IPS DF 4.7 (cell line): Measurements from ENCODE around the gene SUN1.
"Not testable (repeated sequence)": the region's sequence is repeated elsewhere in the genome, so short reads cannot be mapped to it uniquely, and the experiment has no call there.

Experiments used
- DNase-seq: peaks from one replicate; pipeline ENCODE4 v3.0.0-alpha.2; 2013; ENCODE audit warnings: low spot score; ENCODE audit errors: extremely low read depth

Gene SUN1, protein sequence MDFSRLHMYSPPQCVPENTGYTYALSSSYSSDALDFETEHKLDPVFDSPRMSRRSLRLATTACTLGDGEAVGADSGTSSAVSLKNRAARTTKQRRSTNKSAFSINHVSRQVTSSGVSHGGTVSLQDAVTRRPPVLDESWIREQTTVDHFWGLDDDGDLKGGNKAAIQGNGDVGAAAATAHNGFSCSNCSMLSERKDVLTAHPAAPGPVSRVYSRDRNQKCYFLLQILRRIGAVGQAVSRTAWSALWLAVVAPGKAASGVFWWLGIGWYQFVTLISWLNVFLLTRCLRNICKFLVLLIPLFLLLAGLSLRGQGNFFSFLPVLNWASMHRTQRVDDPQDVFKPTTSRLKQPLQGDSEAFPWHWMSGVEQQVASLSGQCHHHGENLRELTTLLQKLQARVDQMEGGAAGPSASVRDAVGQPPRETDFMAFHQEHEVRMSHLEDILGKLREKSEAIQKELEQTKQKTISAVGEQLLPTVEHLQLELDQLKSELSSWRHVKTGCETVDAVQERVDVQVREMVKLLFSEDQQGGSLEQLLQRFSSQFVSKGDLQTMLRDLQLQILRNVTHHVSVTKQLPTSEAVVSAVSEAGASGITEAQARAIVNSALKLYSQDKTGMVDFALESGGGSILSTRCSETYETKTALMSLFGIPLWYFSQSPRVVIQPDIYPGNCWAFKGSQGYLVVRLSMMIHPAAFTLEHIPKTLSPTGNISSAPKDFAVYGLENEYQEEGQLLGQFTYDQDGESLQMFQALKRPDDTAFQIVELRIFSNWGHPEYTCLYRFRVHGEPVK

DNA sequence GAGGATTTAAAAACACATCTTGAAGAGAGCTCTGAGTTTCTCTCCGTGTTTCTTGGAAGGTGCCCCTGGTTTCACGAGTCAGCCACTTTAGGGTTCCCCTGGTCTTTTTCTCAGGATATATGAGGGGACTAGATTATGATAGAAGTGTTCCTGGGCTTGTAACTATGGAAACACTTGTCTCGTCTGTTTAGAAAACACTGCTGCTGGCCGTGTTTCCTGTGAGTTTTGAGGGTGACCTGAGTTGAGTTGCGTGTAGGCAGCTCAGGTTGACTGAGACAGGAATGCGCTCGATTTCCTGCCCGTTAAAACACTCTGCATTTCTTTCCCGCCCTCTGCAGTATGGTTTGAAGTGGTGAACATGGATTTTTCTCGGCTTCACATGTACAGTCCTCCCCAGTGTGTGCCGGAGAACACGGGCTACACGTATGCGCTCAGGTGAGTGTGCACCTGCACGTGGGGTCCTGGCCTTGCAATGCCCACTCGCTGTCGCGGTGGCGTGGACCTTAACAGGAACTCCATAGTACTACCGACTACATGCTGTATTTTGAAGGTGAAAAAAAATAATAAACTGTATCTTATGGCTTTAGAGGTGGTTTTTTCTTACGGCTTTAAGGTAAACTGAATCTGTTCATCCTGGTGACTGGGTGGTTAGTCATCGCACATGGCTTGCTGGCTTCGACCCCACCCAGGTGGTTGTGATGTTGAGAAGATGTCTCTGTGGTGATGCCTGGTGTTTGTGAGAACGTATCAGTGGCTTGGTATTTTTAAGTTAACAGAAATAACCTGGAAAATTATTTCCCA lies at the start of gene SUN1:
SUN1 (plus strand) TSS at position 310 of the 801 bp plus-strand sequence; CDS start at position 359, 49 bp downstream.
- DNase-seq: no peak

DNA sequence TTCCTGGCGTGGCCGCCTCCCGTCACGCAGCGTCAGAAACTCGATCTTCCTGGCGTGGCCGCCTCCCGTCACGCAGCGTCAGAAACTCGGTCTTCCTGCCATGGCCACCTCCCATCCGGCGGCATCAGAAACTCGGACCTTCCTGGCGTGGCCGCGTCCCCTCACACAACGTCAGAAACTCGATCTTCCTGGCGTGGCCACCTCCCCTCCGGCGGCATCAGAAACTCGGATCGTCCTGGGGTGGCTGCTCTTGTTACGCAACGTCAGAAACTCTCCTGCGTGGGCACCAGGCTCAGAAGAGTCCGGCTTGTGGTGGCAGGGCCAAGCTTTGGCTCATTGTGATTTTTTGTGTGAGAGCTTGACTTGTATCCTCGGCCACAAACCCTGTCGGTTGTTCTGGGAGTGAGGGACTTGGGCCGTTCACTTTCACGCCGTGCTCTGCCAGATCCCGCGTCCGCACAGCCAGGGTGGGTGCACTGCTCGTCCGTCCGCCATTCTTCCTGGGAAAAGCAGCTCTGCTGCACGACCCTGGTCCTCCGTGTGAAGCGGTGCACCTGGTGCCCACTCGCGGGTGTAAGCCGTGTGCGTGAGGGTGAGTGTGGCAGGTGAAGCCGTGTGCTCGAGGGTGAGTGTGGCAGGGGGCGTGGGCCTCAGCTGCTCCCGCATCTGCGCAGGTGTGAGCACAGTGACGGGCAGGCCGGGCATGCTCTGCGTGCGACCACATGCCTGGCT lies 49.4 kb upstream of the SUN1 start:
- no peak for DNase-seq

DNA sequence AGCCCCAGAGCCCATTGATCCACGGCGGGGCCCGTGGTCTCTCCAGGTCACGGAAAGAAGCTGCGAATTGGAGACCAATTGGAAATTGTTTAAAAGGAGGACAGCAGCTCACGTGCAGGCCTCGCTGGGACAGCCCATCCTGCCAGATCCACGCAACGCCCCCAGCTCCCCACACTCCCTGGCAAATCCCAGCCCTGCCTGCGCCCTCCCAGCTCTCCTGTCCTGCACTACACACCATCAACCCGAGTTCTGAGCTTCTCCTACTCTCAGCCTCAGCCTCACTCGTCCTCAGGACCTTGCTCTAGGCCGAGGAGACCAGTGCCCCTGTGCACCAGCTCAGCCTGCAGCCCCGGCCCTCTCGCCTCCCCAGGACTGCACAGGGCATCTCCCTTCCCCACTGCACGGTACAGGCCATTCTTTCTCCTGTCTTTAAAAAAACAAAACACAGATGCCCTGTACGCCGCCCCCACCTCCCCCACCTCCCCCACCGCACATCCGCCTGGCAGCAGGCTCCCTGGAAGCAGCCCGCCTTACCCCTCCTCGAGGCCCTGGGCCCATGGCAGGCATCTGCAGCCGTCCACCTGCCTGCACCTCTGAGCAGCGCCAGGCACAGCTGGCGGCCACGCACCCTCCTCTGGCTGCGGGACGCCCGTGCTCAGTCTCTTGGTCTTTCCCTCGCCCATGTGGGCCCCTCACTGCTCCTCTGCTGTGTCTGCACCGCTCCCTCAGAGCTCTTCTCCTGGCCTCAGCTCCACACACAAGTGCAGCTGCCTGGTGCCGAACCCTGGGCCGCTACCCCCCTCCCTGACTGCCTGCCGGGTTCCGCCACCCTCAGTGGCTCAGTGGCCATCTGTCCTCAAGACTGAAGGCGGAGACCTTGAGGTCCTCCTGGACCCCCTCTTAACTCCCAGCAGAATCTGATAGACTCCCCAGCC lies 48.5 kb upstream of the SUN1 start:
- no peak for DNase-seq

DNA sequence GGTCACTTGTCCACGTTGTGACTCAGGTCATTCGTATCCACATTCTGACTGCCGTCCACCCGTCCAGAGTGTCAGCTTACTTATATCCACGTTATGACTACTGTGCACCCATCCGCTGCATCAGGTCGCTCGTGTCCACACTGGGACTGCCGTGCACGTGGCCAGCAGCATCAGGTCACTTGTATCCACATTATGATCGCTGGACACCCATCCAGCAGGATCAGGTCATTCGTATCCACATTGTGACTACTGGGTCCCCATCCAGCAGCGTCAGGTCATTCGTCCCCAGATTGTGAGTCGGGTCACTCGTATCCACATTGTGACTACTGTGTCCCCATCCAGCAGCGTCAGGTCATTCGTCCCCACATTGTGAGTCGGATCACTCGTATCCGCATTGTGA lies 47.3 kb upstream of the SUN1 start:
- DNase-seq: no peak

DNA sequence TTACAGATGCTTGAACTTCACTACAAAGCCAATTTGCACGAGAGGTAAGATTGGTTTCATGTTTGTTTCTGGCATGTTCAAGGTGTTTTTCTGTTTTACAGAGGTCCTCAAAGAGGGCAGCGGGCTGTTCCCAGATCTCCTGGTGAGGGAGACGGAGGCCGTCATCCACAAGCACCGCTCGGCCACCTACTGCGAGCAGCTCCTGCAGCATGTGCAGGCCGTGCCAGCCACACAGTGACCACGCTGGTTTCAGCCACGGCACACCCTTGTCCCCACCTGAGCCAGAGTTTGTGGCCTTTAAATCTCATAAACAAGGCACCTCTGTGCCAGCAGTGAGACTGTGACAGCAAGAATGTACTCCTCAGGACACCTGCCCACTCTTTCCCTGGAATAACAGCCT lies 46.9 kb upstream of the SUN1 start:
- DNase-seq: no peak

DNA sequence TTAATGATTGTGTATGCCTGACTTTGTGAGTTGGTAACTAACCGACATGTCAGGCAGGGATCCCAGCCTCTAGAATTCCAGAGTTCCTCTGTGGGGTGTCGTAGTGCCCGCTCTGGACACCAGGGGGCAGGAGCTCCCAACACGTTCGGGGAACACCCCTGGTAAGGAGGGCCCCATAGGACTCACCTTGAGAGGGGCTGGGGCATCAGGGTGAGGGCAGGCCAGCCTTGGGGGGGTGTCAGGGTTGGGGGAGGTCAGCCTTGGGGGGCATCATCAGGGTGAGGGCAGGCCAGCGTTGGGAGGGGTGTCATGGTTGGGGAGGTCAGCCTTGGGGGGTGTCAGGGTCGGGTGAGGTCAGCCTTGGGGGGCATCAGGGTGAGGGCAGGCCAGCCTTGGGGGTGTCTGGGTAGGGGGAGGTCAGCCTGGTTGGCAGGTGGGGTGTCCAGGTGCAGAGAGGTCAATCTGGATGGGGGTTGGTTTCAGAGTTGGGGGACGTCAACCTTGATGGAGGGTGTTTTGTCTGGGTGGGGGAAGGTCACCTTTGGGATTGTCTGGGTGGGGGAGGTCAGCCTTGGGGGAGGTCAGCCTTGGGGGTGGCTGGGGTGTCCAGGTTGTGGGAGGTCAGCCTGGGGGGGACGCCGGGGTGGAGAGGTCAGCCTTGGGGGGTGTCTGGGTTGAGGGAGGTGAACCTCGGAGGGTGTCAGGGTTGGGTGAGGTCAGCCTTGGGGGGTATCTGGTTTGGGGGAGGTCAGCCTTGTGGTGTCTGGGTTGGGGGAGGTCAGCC lies 45.6 kb upstream of the SUN1 start:
- DNase-seq: no peak

DNA sequence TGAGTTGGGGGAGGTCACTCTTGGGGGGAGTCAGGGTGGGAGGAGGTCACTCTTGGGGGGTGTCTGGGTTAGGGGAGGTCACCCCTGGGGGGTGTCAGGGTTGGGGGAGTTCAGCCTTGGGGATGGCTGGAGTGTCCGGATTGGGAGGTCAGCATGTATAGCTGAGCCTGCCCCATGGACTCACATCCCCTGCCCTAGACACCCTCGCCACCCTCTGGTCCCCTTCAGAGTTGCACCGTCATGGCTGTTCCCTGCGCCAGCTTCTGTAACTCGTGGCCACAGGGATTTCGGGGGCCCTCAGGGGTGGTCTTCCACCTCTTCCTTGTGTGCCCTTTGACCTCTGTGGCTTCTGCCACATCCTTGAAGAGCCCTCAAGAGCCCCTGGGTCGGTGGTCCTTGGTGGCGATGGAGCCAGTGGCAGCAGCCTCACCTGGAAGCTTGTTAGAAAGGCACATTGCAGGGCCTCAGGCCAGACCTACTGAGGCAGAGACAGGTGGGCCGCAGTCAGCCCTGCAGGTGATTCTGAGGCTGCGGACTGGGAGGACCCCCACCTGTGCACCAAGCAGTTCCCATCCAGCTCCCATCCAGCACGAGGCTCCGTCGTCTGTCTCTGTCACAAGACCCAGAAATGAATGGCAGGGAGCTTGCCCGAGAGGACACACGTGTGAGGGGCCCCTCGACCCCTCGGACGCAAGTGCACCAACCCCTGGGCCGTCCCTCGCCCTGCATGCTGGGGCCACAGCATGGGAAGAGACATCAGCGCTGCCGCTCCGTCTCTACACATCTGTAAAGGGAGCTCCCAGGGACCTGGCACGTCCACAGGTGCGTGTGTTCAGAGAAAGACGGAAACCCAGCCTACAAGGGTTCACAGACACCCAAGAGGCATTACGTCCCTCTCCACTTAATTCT lies 44.7 kb upstream of the SUN1 start:
- DNase-seq: no peak

DNA sequence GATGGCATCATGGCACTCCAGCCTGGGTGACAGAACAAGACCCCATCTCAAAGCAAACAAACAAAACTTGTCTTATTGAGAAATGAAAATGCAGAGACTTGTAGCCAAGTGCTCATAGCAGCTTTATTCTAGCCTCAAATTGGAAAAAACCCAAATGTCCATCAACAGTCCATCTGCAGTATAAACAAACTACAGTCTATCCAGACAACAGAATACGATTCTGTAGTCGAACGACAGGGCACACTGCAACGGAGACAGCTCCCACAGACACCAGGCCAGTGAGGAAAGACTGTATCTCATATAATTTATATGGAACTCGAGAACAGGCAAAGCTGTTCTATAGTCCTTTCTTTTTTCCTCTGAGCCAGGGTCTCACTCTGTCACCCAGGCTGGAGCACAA lies 40.8 kb upstream of the SUN1 start:
- no peak for DNase-seq

DNA sequence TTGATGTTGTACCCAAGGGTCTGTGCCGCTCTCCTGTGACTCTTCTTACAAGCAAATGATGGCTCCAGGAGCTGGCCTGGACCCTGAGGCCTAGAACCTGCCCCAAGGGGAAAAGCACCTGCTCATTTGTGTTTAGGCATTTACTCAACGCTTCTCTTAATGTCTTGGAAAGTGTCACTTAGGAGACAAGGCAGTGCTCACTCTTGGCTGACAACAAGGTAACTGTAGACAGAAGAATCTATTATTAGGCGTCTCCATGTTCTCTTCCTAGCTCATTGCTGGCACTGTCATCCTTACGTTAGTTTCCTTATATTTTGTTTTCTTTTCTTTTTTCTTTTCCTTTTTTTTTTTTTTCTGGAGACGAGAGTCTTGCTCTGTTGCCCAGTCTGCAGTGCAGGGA lies 38.1 kb upstream of the SUN1 start:
- no peak for DNase-seq

DNA sequence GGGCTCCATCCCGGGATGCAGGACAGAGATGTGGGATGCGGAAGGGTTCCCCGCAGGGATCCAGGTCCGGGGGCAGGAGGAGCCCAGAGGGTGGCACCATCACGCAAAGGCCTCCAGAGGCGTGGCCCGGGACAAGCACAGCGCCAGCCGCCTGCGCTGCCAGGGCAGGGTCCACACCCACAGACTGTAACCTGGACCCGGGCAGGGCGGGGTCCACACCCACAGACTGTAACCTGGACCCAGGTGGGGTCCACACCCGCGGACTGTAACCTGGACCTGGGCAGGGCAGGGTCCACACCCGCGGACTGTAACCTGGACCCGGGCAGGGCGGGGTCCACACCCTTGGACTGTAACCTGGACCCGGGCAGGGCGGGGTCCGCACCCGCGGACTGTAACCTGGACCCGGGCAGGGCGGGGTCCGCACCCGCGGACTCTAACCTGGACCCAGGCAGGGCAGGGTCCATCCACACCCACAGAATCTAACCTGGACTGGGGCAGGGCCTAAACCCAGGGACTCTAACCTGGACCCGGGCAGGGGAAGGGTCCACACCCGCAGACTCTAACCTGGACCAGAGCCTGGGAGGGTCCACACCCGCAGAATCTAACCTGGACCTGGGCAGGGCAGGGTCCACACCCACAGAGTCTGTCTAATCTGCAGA lies 37.5 kb upstream of the SUN1 start:
- no peak for DNase-seq

DNA sequence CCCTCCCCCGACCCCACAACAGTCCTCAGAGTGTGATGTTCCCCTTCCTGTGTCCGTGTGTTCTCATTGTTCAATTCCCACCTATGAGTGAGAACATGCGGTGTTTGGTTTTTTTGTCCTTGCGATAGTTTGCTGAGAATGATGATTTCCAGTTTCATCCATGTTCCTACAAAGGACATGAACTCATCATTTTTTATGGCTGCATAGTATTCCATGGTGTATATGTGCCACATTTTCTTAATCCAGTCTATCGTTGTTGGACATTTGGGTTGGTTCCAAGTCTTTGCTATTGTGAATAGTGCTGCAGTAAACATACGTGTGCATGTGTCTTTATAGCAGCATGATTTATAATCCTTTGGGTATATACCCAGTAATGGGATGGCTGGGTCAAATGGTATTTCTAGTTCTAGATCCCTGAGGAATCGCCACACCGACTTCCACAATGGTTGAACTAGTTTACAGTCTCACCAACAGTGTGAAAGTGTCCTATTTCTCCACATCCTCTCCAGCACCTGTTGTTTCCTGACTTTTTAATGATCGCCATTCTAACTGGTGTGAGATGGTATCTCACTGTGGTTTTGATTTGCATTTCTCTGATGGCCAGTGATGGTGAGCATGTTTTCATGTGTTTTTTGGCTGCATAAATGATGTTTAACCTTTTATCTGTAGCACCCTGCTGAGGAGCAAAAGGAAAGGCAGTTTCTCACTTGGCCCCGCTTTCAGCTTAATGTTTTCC lies 35.7 kb upstream of the SUN1 start:
- not testable (repeated sequence) for DNase-seq

DNA sequence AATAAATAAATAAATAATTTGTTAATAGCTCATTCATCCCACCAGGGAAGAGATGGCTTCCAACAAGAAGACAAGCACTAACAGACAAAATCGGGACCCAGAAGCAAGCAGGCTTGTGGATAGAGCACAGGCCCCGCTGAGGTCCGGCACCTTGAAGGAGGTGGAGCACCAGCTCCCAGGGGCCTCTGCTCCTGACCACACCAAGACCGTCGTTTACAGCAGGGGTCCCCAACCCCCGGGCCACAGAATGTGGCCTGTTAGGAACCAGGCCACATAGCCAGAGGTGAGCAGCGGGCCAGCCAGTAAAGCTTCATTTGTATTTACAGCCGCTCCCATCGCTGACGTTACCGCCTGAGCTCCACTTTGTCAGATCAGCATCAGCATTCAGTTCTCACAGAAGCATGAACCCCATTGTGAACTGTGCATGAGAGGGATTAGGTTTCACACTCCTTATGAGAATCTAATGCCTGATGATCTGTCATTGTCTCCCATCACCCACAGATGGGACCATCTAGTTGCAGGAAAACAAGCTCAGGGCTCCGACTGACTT lies 33.3 kb upstream of the SUN1 start:
- DNase-seq: no peak

DNA sequence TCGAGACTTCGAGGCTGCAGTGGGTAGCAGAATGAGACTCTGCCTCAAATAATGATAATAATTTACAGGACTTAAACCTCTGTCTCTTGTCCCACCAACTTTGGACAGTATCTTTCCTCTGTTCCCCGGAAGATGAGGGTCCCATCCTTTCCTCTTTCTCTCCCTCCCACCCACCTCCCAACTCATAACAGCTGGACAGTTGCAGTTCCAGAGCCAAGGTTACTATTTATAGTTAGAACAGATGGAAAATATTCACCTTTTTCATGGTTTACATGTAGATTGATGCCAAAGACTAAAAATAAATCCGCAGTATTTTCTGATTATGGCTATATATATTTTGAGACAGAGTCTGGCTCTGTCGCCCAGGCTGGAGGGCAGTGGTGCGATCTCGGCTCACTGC lies 31.6 kb upstream of the SUN1 start:
- DNase-seq: no peak

DNA sequence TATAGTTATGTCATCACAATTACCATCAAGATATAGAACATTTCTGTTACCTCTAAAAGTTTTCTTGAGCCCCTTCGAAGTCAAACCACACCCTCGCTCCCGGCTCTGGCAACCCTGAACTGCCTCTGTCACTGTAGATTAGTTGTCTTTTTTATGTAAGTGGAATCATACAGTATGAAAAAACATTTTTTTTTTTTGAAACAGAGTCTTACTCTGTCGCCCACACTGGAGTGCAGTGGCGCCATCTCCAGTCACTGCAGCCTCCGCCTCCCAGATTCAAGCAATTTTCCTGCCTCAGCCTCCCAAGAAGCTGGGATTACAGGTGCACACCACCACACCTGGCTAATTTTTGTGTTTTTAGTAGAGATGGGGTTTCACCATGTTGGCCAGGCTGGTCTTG lies 30.9 kb upstream of the SUN1 start:
- DNase-seq: not testable (repeated sequence)

DNA sequence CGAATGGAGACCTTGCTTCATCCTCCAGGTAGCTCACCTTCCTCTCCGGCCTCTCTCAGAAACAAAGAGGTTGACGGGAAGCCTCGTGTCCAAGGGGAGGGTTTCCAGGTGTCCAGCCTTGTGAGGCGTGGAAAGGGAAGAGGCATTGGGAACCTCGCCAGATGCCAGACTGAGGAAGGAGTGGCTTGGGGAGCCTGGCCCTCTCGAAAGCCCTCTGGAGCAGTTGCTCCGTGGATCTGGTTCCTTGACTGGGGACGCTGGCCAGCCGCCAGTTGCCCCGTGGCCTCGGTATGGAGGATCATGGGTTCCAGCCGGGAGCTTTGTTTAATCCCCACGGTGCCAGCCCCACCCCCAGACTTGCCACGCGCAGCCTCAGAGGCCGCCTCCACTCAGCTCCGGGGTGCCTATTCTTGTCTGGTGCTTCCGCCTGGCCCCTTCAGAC lies 30.3 kb upstream of the SUN1 start:
- no peak for DNase-seq

DNA sequence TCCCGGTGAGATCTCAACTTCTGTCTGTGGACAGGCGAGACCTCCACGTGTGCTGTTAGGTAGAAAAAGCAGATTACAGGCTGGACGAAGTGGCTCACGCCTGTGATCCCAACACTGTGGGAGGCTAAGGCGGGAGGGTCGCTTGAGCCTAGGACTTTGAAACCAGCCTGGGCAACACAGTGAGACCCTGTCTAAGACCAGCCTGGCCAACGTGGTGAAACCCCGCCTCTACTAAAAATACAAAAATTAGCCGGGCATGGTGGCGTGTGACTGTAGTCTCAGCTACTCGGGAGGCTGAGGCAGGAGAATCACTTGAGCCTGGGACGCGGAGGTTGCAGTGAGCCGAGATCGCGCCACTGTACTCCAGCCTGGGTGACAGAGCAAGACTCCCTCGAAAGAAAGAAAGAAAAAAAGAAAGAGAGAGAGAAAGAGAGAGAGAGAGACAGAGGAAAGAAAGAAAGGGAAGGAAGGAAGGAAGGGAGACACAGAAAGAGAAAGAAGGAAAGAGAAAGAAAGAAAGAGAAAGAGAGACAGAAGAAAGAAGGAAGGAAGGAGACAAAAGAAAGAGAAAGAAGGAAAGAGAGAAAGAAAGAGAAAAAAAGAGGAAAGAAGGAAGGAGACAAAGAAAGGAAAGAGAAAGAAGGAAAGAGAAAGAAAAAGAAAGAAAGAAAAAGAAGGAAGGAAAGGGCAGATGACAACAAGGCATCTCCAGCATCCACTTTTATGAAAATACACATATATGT lies 29.6 kb upstream of the SUN1 start:
- no peak for DNase-seq
